DND-41 (cell line): ENCODE results near the gene UMPS.

Experiments
- EZH2 ChIP-seq: IDR thresholded peaks from 3 replicates; pipeline ENCODE4 v1.6.1; 2012; ENCODE audit warnings: borderline replicate concordance, low read depth, mild to moderate bottlenecking, moderate library complexity, low read length, inconsistent platforms; ENCODE audit not compliant: severe bottlenecking
- TF ChIP-seq, protein P1 (sequence below): IDR thresholded peaks from 2 replicates; pipeline ENCODE4 v1.5.1; 2012; ENCODE audit warnings: borderline replicate concordance, low read length, moderate library complexity, mild to moderate bottlenecking; ENCODE audit not compliant: poor library complexity, severe bottlenecking; ENCODE audit errors: extremely low read depth

DNA sequence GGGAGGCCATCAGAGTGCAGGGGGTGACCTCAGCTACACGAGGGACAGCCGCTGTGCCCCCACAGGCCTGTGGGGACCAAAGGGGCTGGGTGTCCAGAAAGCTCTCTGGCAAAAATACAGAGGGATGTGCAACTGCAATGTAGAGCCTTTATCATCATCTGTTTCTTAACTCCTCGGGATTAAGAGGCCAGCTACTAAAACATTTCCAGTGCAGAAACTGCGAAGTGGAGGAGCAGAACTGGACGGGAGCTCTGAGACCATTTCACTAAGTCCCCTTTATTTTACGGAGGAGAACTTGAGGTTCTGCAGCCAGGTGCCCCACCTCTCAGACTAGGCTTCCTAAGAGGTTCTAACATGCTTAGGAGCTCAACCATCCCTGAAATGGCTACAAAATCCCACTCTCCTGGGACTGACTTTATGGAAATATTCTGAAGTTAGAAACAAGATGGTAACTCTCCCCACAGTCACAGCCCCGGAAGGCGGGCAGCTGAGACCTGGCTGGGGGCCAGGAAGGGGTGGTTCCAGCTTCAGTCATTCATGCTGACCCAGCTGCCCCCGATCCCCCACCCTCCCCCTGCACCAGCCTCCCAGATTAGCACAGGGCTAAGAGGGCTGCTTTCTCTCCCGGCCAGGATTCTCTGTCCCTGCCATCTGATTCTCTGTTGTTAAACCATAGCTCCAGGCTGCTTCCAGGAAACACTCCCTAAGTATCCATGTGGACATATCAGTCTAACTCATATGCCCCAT lies 40.3 kb downstream of the UMPS start:
- TF ChIP-seq, protein P1, sequence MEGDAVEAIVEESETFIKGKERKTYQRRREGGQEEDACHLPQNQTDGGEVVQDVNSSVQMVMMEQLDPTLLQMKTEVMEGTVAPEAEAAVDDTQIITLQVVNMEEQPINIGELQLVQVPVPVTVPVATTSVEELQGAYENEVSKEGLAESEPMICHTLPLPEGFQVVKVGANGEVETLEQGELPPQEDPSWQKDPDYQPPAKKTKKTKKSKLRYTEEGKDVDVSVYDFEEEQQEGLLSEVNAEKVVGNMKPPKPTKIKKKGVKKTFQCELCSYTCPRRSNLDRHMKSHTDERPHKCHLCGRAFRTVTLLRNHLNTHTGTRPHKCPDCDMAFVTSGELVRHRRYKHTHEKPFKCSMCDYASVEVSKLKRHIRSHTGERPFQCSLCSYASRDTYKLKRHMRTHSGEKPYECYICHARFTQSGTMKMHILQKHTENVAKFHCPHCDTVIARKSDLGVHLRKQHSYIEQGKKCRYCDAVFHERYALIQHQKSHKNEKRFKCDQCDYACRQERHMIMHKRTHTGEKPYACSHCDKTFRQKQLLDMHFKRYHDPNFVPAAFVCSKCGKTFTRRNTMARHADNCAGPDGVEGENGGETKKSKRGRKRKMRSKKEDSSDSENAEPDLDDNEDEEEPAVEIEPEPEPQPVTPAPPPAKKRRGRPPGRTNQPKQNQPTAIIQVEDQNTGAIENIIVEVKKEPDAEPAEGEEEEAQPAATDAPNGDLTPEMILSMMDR: no peak
- TF ChIP-seq EZH2: no peak
